Measurements from ENCODE around the gene TSEN34. TPM values are rescaled to one million over a fixed set of nuclear protein-coding genes. Genes with fewer than 3 reads are reported as not detected.

The TSEN34 gene
- total and polyA plus RNA-seq, 2 donors (not counting 1 experiment from before 2014, with no cell fraction given): 22.5 to 57.8 TPM

DNA sequence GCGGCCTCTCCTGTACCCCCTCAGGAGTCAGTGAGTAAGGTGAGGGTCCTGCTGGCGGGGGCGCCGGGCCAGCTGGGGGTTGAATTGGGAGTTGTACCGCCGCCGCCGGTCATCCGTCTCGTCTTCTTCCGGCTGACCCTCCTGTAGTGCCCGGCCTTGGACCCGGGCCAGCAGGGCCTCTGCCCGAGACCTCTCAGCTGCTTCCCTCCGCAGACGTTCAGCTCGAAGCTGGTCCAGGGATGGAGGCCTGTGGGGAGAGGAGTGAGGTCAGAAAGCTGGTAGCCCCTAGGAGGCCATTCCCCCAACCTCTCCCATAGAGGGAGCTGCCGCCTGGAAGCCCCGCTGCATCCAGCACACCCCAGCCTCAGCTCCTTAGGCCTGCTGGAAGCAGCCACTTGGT is 35.4 kb upstream of the TSEN34 start:
- TF ChIP-seq, protein P1, sequence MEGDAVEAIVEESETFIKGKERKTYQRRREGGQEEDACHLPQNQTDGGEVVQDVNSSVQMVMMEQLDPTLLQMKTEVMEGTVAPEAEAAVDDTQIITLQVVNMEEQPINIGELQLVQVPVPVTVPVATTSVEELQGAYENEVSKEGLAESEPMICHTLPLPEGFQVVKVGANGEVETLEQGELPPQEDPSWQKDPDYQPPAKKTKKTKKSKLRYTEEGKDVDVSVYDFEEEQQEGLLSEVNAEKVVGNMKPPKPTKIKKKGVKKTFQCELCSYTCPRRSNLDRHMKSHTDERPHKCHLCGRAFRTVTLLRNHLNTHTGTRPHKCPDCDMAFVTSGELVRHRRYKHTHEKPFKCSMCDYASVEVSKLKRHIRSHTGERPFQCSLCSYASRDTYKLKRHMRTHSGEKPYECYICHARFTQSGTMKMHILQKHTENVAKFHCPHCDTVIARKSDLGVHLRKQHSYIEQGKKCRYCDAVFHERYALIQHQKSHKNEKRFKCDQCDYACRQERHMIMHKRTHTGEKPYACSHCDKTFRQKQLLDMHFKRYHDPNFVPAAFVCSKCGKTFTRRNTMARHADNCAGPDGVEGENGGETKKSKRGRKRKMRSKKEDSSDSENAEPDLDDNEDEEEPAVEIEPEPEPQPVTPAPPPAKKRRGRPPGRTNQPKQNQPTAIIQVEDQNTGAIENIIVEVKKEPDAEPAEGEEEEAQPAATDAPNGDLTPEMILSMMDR (conservative IDR thresholded peaks at IDR 0.05 in 1 of 2, IDR thresholded peaks at IDR 0.05 in 1 of 2; ENCODE audit: low read depth in 1 of 2, low read length in 2 of 2): no peak
- no peak for TF ChIP-seq EZH2 (IDR thresholded peaks at IDR 0.05; ENCODE audit: low read length, missing control alignments)
- no peak for DNase-seq (ENCODE audit: low read depth in 2 of 2)
- Histone ChIP-seq H2AFZ (ENCODE audit: low read length) (no peak overlapping the region), H3K27ac (ENCODE audit: insufficient read depth, low read length) (no peak overlapping the region), H3K27me3 (ENCODE audit: control insufficient read depth, insufficient read depth, low read length) (no peaks in the 10 kb centered on the region), H3K9me3 (ENCODE audit: control insufficient read depth, insufficient read depth, low read depth, low read length) (no peaks in the 10 kb centered on the region), H3K4me3 (replicated peaks in 1 of 4; ENCODE audit: control extremely low read depth in 1 of 4, insufficient read depth in 1 of 4, low read depth in 3 of 4, low read length in 4 of 4) (no peak overlapping the region), H3K4me2 (ENCODE audit: extremely low read depth, insufficient read depth, low read length) (no peak overlapping the region), H3K9ac (ENCODE audit: insufficient read depth, low read length) (no peak overlapping the region), H3K4me1 (ENCODE audit: control insufficient read depth, extremely low read depth, insufficient read depth, low read length) (peaks cover 22% of the 10 kb centered on the region), H3K36me3 (ENCODE audit: control insufficient read depth, insufficient read depth, low read length) (peaks cover 43% of the 10 kb centered on the region), H4K20me1 (ENCODE audit: control insufficient read depth, extremely low read depth, insufficient read depth, low read length) (no peaks in the 10 kb centered on the region), H3K79me2 (ENCODE audit: control insufficient read depth, insufficient read depth, low read length) (peaks cover 8% of the 10 kb centered on the region)

DNA sequence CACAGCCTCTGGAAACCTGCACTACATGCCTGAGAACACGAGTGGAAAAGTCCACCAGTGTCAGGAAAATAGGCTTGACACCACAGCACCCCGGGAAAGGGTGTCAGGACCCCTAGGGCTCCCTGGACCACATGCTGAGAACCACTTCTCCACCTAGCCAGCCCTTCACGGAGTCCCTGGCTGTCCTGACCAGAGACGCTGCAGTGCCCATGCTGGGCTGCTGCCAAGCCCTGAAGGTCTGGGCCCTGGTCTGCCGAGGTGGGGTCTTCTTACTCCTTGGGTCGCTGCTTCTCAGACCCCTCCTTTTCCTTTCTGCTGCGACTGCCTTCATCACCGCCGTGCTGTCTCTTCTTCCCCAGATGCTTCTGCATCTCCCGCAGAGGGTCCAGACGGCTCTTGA is 34.6 kb upstream of the TSEN34 start:
- Histone ChIP-seq H3K9me3 (ENCODE audit: control insufficient read depth, insufficient read depth, low read depth, low read length) (no peaks in the 10 kb centered on the region), H3K4me3 (replicated peaks in 1 of 4; ENCODE audit: control extremely low read depth in 1 of 4, insufficient read depth in 1 of 4, low read depth in 3 of 4, low read length in 4 of 4) (no peak overlapping the region), H3K27ac (ENCODE audit: insufficient read depth, low read length) (no peak overlapping the region), H3K9ac (ENCODE audit: insufficient read depth, low read length) (no peak overlapping the region), H3K36me3 (ENCODE audit: control insufficient read depth, insufficient read depth, low read length) (peaks cover 40% of the 10 kb centered on the region), H3K79me2 (ENCODE audit: control insufficient read depth, insufficient read depth, low read length) (peaks cover 8% of the 10 kb centered on the region), H4K20me1 (ENCODE audit: control insufficient read depth, extremely low read depth, insufficient read depth, low read length) (no peaks in the 10 kb centered on the region), H3K4me1 (ENCODE audit: control insufficient read depth, extremely low read depth, insufficient read depth, low read length) (peaks cover 22% of the 10 kb centered on the region), H3K4me2 (ENCODE audit: extremely low read depth, insufficient read depth, low read length) (no peak overlapping the region), H3K27me3 (ENCODE audit: control insufficient read depth, insufficient read depth, low read length) (no peaks in the 10 kb centered on the region), H2AFZ (ENCODE audit: low read length) (no peak overlapping the region)
- TF ChIP-seq EZH2 (IDR thresholded peaks at IDR 0.05; ENCODE audit: low read length, missing control alignments): no peak
- TF ChIP-seq, protein P1 (conservative IDR thresholded peaks at IDR 0.05 in 1 of 2, IDR thresholded peaks at IDR 0.05 in 1 of 2; ENCODE audit: low read depth in 1 of 2, low read length in 2 of 2): no peak
- DNase-seq (ENCODE audit: low read depth in 2 of 2): no peak

DNA sequence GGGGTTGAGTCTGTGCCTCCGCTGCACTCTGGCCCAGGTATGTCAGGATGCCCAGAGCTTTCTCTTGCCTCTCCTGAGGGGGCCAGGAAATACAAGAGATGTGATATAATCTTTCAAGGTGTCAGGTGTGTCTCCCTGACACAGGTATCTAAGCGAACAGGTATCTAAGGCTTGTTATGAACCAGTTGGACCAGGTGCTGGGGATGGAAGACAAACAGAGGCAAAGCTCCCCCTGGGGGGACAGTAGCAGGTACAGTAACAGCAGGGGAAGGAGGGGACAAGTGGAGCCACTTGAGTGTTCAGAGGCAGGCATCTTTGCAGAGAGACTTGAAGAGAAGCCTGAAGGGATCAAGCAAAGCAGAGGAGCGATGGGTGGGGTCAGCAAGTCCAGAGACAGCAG is 34.2 kb upstream of the TSEN34 start:
- no peak for DNase-seq (ENCODE audit: low read depth in 2 of 2)
- H3K4me1 ChIP-seq (ENCODE audit: control insufficient read depth, extremely low read depth, insufficient read depth, low read length): peaks cover 22% of the 10 kb centered on the region
- H3K9ac ChIP-seq (ENCODE audit: insufficient read depth, low read length): no peak overlapping the region
- H3K9me3 ChIP-seq (ENCODE audit: control insufficient read depth, insufficient read depth, low read depth, low read length): no peaks in the 10 kb centered on the region
- TF ChIP-seq, protein P1 (conservative IDR thresholded peaks at IDR 0.05 in 1 of 2, IDR thresholded peaks at IDR 0.05 in 1 of 2; ENCODE audit: low read depth in 1 of 2, low read length in 2 of 2): no peak
- no peak for TF ChIP-seq EZH2 (IDR thresholded peaks at IDR 0.05; ENCODE audit: low read length, missing control alignments)
- H3K4me3 ChIP-seq (replicated peaks in 1 of 4; ENCODE audit: control extremely low read depth in 1 of 4, insufficient read depth in 1 of 4, low read depth in 3 of 4, low read length in 4 of 4): no peak overlapping the region
- H3K27ac ChIP-seq (ENCODE audit: insufficient read depth, low read length): no peak overlapping the region
- no peaks in the 10 kb centered on the region for H4K20me1 ChIP-seq (ENCODE audit: control insufficient read depth, extremely low read depth, insufficient read depth, low read length)
- peaks cover 37% of the 10 kb centered on the region for H3K36me3 ChIP-seq (ENCODE audit: control insufficient read depth, insufficient read depth, low read length)
- no peak overlapping the region for H2AFZ ChIP-seq (ENCODE audit: low read length)
- no peaks in the 10 kb centered on the region for H3K27me3 ChIP-seq (ENCODE audit: control insufficient read depth, insufficient read depth, low read length)
- no peak overlapping the region for H3K4me2 ChIP-seq (ENCODE audit: extremely low read depth, insufficient read depth, low read length)
- H3K79me2 ChIP-seq (ENCODE audit: control insufficient read depth, insufficient read depth, low read length): peaks cover 8% of the 10 kb centered on the region

All from fibroblast of lung (primary cell).